Mesendoderm (in vitro differentiated cells): ENCODE data around the gene LINGO3. TPM values are rescaled to one million over a fixed set of nuclear protein-coding genes. Genes with fewer than 3 reads are reported as not detected.

Source experiments
- DNase-seq: peaks from one replicate; pipeline ENCODE4 v3.0.0; 2013
- H2AK5ac ChIP-seq: 2 replicates; pipeline ENCODE4 v1.6.1; 2013; ENCODE audit warnings: low read length, inconsistent platforms
- H2BK120ac ChIP-seq: 2 replicates; pipeline ENCODE4 v1.6.1; 2013; ENCODE audit warnings: low read depth, mild to moderate bottlenecking, low read length, moderate library complexity, mixed read lengths
- H2BK15ac ChIP-seq: replicated peaks from 2 replicates; pipeline ENCODE4 v1.6.1; 2013; ENCODE audit warnings: low read depth, mild to moderate bottlenecking, moderate library complexity
- H2BK5ac ChIP-seq: 2 replicates; pipeline ENCODE4 v1.6.1; 2013; ENCODE audit warnings: low read length, inconsistent platforms
- H3K18ac ChIP-seq: 2 replicates; pipeline ENCODE4 v1.6.1; 2013; ENCODE audit warnings: mild to moderate bottlenecking, low read length, mixed read lengths
- H3K23ac ChIP-seq: one replicate; pipeline ENCODE4 v1.6.1; 2013; ENCODE audit warnings: low read length
- H3K27ac ChIP-seq: 2 replicates; pipeline ENCODE4 v1.5.1; 2013; ENCODE audit warnings: low read depth, mild to moderate bottlenecking, inconsistent platforms, low read length, moderate library complexity
- H3K27me3 ChIP-seq: 2 replicates; pipeline ENCODE4 v1.6.1; 2013; ENCODE audit warnings: low read length, control low read depth, mild to moderate bottlenecking, inconsistent platforms; ENCODE audit not compliant: insufficient read depth, poor library complexity
- H3K36me3 ChIP-seq: 2 replicates; pipeline ENCODE4 v1.6.1; 2013; ENCODE audit warnings: low read length, inconsistent platforms; ENCODE audit not compliant: control insufficient read depth, insufficient read depth
- H3K4ac ChIP-seq: one replicate; pipeline ENCODE4 v1.6.1; 2013; ENCODE audit warnings: low read depth, mild to moderate bottlenecking, low read length, moderate library complexity
- H3K4me1 ChIP-seq: 2 replicates; pipeline ENCODE4 v1.6.1; 2013; ENCODE audit warnings: low read depth, low read length, inconsistent platforms; ENCODE audit not compliant: control insufficient read depth
- H3K4me2 ChIP-seq: 2 replicates; pipeline ENCODE4 v1.6.1; 2013; ENCODE audit warnings: low read length
- H3K4me3 ChIP-seq: 2 replicates; pipeline ENCODE4 v1.5.1; 2013; ENCODE audit warnings: mild to moderate bottlenecking, low read length
- H3K56ac ChIP-seq: one replicate; pipeline ENCODE4 v1.6.1; 2013; ENCODE audit warnings: low read length
- H3K79me1 ChIP-seq: 2 replicates; pipeline ENCODE4 v1.6.1; 2013; ENCODE audit warnings: low read length, inconsistent platforms
- H3K79me2 ChIP-seq: 2 replicates; pipeline ENCODE4 v1.6.1; 2013; ENCODE audit warnings: mild to moderate bottlenecking, low read length; ENCODE audit not compliant: control insufficient read depth, insufficient read depth
- H3K9ac ChIP-seq: 2 replicates; pipeline ENCODE4 v1.6.1; 2013; ENCODE audit warnings: low read length, inconsistent platforms
- H4K5ac ChIP-seq: one replicate; pipeline ENCODE4 v1.6.1; 2013; ENCODE audit warnings: low read length
- H4K8ac ChIP-seq: one replicate; pipeline ENCODE4 v1.6.1; 2013; ENCODE audit warnings: low read depth, mild to moderate bottlenecking, control low read depth, low read length, moderate library complexity
- WGBS: extraction: QIAGEN DNeasy Blood & Tissue Kit; methylation state at CpG from one replicate; pipeline ENCODE4 v1.1.7; 2013; ENCODE audit warnings: low lambda C conversion rate, missing lambda C conversion rate; ENCODE audit not compliant: insufficient coverage; ENCODE audit errors: extremely low coverage; 5-methylcytosine and 5-hydroxymethylcytosine counted together
- polyA plus RNA-seq, 2 experiments: library from polyadenylated mRNA; stranded (reverse); fragments of 200-250 nt; gene quantifications; one replicate each; pipeline ENCODE4 v1.2.3, GENCODE V29; 2013

Gene LINGO3, protein sequence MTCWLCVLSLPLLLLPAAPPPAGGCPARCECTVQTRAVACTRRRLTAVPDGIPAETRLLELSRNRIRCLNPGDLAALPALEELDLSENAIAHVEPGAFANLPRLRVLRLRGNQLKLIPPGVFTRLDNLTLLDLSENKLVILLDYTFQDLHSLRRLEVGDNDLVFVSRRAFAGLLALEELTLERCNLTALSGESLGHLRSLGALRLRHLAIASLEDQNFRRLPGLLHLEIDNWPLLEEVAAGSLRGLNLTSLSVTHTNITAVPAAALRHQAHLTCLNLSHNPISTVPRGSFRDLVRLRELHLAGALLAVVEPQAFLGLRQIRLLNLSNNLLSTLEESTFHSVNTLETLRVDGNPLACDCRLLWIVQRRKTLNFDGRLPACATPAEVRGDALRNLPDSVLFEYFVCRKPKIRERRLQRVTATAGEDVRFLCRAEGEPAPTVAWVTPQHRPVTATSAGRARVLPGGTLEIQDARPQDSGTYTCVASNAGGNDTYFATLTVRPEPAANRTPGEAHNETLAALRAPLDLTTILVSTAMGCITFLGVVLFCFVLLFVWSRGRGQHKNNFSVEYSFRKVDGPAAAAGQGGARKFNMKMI
- not detected for polyA plus RNA-seq (2013, experiment 1 of 2)
- polyA plus RNA-seq (2013, experiment 2 of 2) = 0.03 TPM

DNA sequence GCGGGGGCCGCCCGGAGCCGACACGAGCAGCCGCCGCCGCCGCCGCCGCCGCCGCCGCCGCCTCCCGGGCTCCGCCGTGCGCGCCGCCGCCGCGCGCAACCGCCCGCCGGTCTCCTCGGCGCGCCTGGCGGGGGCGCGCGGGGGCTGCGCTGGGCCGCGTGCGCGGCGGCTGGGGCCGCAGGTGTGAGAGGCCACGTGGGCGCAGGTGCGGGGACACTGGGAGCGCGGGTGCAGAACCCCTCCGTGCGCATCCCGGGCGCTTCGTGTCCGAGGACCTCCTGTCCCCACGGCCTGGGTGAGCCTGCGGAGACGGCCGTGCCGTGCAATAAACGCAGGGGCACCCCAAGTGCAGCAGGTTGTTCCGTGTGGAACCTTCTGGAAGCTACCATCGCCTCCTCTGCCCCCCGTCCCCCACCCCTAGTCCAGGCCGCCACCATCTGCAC, at the start of gene LINGO3:
Gene LINGO3, minus strand, starts transcription at position 41 of the 443 bp plus-strand sequence. CDS start 16,378 bp downstream, outside the sequence.
- no CpG with 5 or more reads among the region's 63 CpGs for WGBS
- Histone ChIP-seq H3K4me1 (no peaks in the 10 kb centered on the region), H2BK15ac (no peak within 1 kb of the TSS), H3K4ac (no peak within 1 kb of the TSS), H2AK5ac (no peak within 1 kb of the TSS), H3K27me3 (peaks cover 9% of the 10 kb centered on the region), H3K79me2 (no peaks in the 10 kb centered on the region), H2BK120ac (no peak within 1 kb of the TSS), H3K9ac (no peak within 1 kb of the TSS), H3K36me3 (no peaks in the 10 kb centered on the region), H3K4me2 (peak within 1 kb of the TSS; percentile 25), H3K23ac (no peak within 1 kb of the TSS), H3K27ac (no peak within 1 kb of the TSS), H3K79me1 (no peaks in the 10 kb centered on the region), H3K56ac (peak within 1 kb of the TSS; percentile 42), H4K8ac (no peak within 1 kb of the TSS), H3K18ac (no peak within 1 kb of the TSS), H2BK5ac (no peak within 1 kb of the TSS), H3K4me3 (no peak within 1 kb of the TSS), H4K5ac (no peak within 1 kb of the TSS)
- DNase-seq = no peak

DNA sequence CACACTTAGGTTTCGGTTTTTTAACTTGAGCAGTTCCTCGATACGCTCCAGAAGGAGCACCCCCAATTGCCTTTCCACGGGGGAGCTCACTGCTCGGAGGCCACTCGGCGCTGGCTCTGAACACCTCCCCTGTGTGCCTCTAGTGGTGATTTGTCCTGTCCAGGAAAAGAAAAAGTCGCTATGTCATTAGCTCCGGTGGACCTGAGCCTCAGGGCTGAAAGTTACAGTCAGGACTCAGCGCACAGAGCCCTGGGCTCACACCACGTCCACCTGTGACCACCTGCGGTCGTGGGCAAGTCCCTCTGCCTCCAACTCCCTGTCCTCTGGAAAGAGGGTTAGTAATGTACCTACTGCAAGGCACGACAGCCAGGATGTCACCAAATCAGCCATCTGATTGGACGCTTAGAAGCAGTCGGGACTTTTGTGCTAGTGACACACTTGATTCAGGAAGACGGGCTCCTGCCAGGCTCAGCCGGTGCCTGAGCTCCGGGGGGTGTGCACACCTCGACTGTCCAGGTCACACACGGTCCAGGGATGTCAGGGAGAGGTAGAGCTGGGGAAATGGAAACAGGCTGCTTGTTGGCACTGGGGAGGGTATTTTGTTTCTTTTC, 48.2 kb upstream of the LINGO3 start:
- Histone ChIP-seq H2BK120ac (no peak overlapping the region), H3K4ac (no peak overlapping the region), H4K5ac (no peak overlapping the region), H3K9ac (no peak overlapping the region), H3K23ac (no peak overlapping the region), H3K27ac (no peak overlapping the region), H2AK5ac (no peak overlapping the region), H4K8ac (no peak overlapping the region), H2BK15ac (no peak overlapping the region), H3K4me3 (no peak overlapping the region), H2BK5ac (no peak overlapping the region), H3K27me3 (no peaks in the 10 kb centered on the region), H3K79me2 (no peaks in the 10 kb centered on the region), H3K56ac (no peak overlapping the region), H3K18ac (no peak overlapping the region), H3K4me2 (no peak overlapping the region), H3K4me1 (no peaks in the 10 kb centered on the region), H3K79me1 (no peaks in the 10 kb centered on the region), H3K36me3 (no peaks in the 10 kb centered on the region)
- no peak for DNase-seq
- no CpG with 5 or more reads among the region's 21 CpGs for WGBS

DNA sequence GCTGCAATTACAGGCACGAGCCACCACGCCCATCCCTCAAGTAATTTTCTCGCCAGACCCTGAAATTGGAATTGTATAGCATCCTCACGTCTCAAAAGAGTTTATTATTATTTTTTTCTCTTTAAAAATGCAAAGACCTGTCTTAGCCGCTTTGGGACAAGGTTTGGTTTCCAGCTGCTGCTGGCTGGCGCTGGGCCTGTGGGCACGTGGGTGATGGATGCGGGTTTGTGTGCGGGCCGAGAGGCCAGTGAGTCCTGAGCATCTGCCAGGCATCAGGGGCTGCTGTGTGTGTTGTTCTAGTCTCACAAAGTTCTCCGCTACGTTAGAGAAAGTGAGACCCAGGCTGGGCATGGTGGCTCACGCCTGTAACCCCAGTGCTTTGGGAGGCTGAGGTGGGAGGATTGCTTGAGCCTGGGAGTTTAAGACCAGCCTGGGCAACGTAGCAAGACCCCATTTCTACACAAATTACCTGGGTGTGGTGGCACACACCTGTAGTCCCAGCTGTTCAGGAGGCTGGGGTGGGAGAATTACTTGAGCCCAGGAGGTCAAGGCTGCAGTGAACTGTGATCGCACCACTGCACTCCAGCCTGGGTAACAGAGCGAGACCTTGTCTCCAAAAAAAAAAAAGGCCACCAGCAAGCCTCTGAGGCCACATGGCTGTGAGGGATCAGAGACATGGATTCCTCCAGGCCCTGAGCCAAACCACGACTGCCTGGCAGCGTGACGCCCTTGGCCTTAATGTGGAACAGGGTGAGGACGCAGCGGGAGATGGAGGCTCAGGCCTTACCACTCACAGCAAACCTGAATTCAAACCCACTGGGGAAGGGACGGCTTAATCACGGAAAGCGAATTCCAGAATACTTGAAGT, 47.4 kb upstream of the LINGO3 start:
- Histone ChIP-seq H2BK5ac (no peak overlapping the region), H3K23ac (no peak overlapping the region), H3K9ac (no peak overlapping the region), H3K27ac (no peak overlapping the region), H3K4me3 (no peak overlapping the region), H3K18ac (no peak overlapping the region), H3K56ac (no peak overlapping the region), H3K79me1 (no peaks in the 10 kb centered on the region), H2BK15ac (no peak overlapping the region), H2BK120ac (no peak overlapping the region), H3K4me2 (no peak overlapping the region), H3K4ac (no peak overlapping the region), H4K5ac (no peak overlapping the region), H3K79me2 (no peaks in the 10 kb centered on the region), H2AK5ac (no peak overlapping the region), H3K4me1 (no peaks in the 10 kb centered on the region), H4K8ac (no peak overlapping the region), H3K27me3 (no peaks in the 10 kb centered on the region), H3K36me3 (no peaks in the 10 kb centered on the region)
- WGBS = no CpG with 5 or more reads among the region's 24 CpGs
- DNase-seq = no peak

DNA sequence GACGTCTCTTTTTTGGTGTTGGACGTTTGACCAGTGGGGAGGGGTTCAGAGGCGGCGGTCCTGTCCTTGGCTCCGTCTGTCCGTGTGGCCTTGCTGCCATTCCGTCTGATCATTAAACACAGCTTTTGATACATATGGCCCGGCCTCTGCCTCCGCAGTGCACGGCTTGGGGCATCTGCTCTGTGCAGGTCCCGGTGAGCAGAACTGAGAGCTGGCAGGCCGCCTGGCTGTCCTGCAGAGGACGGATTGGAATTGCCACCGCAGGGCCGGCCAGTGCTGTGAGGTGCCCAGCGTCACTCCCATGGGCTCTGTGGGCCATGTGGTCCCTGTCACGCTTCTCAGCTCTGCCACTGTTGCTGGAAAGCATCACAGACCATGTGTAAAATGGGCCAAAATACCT, 46.7 kb upstream of the LINGO3 start:
- Histone ChIP-seq H3K79me2 (no peaks in the 10 kb centered on the region), H2BK120ac (no peak overlapping the region), H2BK5ac (no peak overlapping the region), H3K23ac (no peak overlapping the region), H2BK15ac (no peak overlapping the region), H3K9ac (no peak overlapping the region), H3K56ac (no peak overlapping the region), H3K36me3 (no peaks in the 10 kb centered on the region), H3K27ac (no peak overlapping the region), H4K8ac (no peak overlapping the region), H3K4me1 (no peaks in the 10 kb centered on the region), H3K18ac (no peak overlapping the region), H3K27me3 (no peaks in the 10 kb centered on the region), H2AK5ac (no peak overlapping the region), H3K79me1 (no peaks in the 10 kb centered on the region), H3K4me2 (no peak overlapping the region), H3K4ac (no peak overlapping the region), H4K5ac (no peak overlapping the region), H3K4me3 (no peak overlapping the region)
- DNase-seq = no peak
- no CpG with 5 or more reads among the region's 17 CpGs for WGBS

DNA sequence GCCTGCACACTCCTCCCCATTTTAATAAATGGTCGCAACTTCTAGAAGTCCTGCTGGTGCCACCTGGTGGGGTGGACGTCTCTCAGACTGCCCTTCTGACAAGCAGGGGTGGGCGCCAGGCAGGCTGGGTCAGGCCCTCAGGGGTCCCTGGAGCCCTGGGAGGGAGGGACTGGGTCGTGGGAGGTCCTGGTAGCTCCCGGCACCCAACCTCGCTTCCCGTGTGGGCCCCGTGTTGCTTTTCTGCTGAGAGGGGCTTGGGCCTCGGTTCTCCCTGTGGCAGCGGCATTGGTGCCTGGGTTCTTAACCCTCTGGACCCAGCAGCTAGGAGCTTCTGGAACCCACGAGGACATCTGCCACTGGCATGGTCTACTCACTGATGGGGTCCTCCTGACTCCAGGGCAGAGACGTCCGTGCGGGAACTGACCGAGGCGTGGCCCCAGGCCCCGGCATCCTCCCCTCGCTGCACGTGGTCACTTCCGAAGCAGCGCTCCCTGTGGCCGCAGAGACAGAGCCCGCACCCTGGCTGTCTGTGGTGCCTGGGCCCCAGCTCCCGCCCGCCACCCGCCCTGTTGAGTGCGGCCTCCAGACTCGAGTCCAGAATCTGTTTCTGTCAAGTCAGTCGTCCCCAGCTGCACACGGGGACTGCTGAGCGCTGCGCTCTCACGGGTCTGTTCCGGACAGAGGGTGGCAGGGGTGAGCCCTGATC, 46.1 kb upstream of the LINGO3 start:
- no peaks in the 10 kb centered on the region for H3K27me3 ChIP-seq
- no peak overlapping the region for H3K9ac ChIP-seq
- no peak overlapping the region for H3K4me3 ChIP-seq
- no peak overlapping the region for H3K56ac ChIP-seq
- no peak overlapping the region for H3K4me2 ChIP-seq
- H4K8ac ChIP-seq = no peak overlapping the region
- H4K5ac ChIP-seq = no peak overlapping the region
- no peak overlapping the region for H2BK120ac ChIP-seq
- H3K18ac ChIP-seq = no peak overlapping the region
- no peak overlapping the region for H3K4ac ChIP-seq
- no peak overlapping the region for H2BK15ac ChIP-seq
- no peak overlapping the region for H3K27ac ChIP-seq
- WGBS = no CpG with 5 or more reads among the region's 34 CpGs
- no peak overlapping the region for H2AK5ac ChIP-seq
- no peaks in the 10 kb centered on the region for H3K36me3 ChIP-seq
- DNase-seq = no peak
- H2BK5ac ChIP-seq = no peak overlapping the region
- H3K79me1 ChIP-seq = no peaks in the 10 kb centered on the region
- H3K4me1 ChIP-seq = no peaks in the 10 kb centered on the region
- H3K79me2 ChIP-seq = no peaks in the 10 kb centered on the region
- no peak overlapping the region for H3K23ac ChIP-seq
